IMR-90 (cell line): ENCODE results near the gene EHBP1L1. TPM values are rescaled to one million over a fixed set of nuclear protein-coding genes. Genes with fewer than 3 reads are reported as not detected.
A peak's percentile ranks its signal among the peaks of the same experiment; 100 is the strongest.

Source experiments
- ATAC-seq: fragments of 200-7000 bp; cut with Tn5 transposase; 2 replicates; pipeline ENCODE4 v1.9.1; 2020; ENCODE audit warnings: low read depth, mild to moderate bottlenecking, moderate library complexity
- BruUV-seq: library from RNA; stranded (reverse); fragments of 400-500 nt; replicated peaks from 2 replicates; lab custom pipeline; 2021; lab: Mats Ljungman, UMichigan
- CTCF ChIA-PET: fragments of 300-600 bp; formaldehyde crosslinking; extraction: SDS; loops from one replicate; lab custom pipeline; 2021; ENCODE audit warnings: antibody characterized with exemption; lab: Yijun Ruan, JAX
- POLR2A ChIA-PET: fragments of 300-600 bp; sonication (Branson Sonifier 250); formaldehyde crosslinking; loops from one replicate; lab custom pipeline; 2022; ENCODE audit warnings: antibody characterized with exemption; ENCODE audit not compliant: unreplicated experiment; lab: Charles Lee
- DNase-seq: peaks from one replicate; pipeline ENCODE4 v3.0.0; 2013
- H2AFZ ChIP-seq: replicated peaks from 2 replicates; pipeline ENCODE3; 2013; ENCODE audit warnings: low read length, mild to moderate bottlenecking; ENCODE audit not compliant: poor library complexity
- H2AK5ac ChIP-seq: 2 replicates; pipeline ENCODE4 v1.6.1; 2013; ENCODE audit warnings: low read depth, low read length, inconsistent platforms
- H2AK9ac ChIP-seq: replicated peaks from 2 replicates; pipeline ENCODE3; 2013; ENCODE audit warnings: mild to moderate bottlenecking, low read depth, low read length, moderate library complexity; ENCODE audit not compliant: poor library complexity
- H2BK120ac ChIP-seq: 2 replicates; pipeline ENCODE4 v1.6.1; 2013; ENCODE audit warnings: low read depth, low read length, inconsistent platforms
- H2BK15ac ChIP-seq: 3 replicates; pipeline ENCODE4 v1.6.1; 2013; ENCODE audit warnings: low read depth, low read length, inconsistent platforms
- H2BK20ac ChIP-seq: 2 replicates; pipeline ENCODE4 v1.6.1; 2013; ENCODE audit warnings: low read depth, mild to moderate bottlenecking, inconsistent platforms, low read length, moderate library complexity
- H2BK5ac ChIP-seq: 2 replicates; pipeline ENCODE4 v1.6.1; 2013; ENCODE audit warnings: mild to moderate bottlenecking, low read depth, low read length, inconsistent platforms; ENCODE audit not compliant: poor library complexity, severe bottlenecking
- H3K14ac ChIP-seq: replicated peaks from 2 replicates; pipeline ENCODE4 v1.6.1; 2013; ENCODE audit warnings: low read depth, low read length, inconsistent platforms
- H3K18ac ChIP-seq: 2 replicates; pipeline ENCODE4 v1.6.1; 2013; ENCODE audit warnings: low read depth, low read length, control low read depth
- H3K23ac ChIP-seq: 2 replicates; pipeline ENCODE4 v1.6.1; 2013; ENCODE audit warnings: low read depth, low read length, inconsistent platforms
- H3K27ac ChIP-seq: 2 replicates; pipeline ENCODE4 v1.5.1; 2013; ENCODE audit warnings: mild to moderate bottlenecking, control low read depth, low read length; ENCODE audit not compliant: insufficient read depth
- H3K27me3 ChIP-seq: 2 replicates; pipeline ENCODE4 v1.6.1; 2013; ENCODE audit warnings: low read length; ENCODE audit not compliant: control insufficient read depth, insufficient read depth
- H3K36me3 ChIP-seq: 2 replicates; pipeline ENCODE4 v1.6.1; 2013; ENCODE audit warnings: low read length, mixed read lengths; ENCODE audit not compliant: control insufficient read depth, insufficient read depth
- H3K4ac ChIP-seq: 2 replicates; pipeline ENCODE4 v1.6.1; 2013; ENCODE audit warnings: low read depth, low read length, inconsistent platforms
- H3K4me1 ChIP-seq: 2 replicates; pipeline ENCODE4 v1.6.1; 2013; ENCODE audit warnings: low read length, mixed read lengths; ENCODE audit not compliant: control insufficient read depth, insufficient read depth
- H3K4me2 ChIP-seq: 2 replicates; pipeline ENCODE4 v1.6.1; 2013; ENCODE audit warnings: low read depth, mild to moderate bottlenecking, control low read depth, low read length, moderate library complexity
- H3K4me3 ChIP-seq: 2 replicates; pipeline ENCODE4 v1.5.1; 2013; ENCODE audit warnings: low read depth, mild to moderate bottlenecking, control low read depth, low read length, moderate library complexity; ENCODE audit not compliant: insufficient read depth
- H3K56ac ChIP-seq: 2 replicates; pipeline ENCODE4 v1.6.1; 2013; ENCODE audit warnings: low read length, inconsistent platforms; ENCODE audit not compliant: insufficient read depth; ENCODE audit errors: extremely low read depth
- H3K79me1 ChIP-seq, 2 experiments: 2 replicates each; pipeline ENCODE4 v1.6.1; 2013; ENCODE audit warnings: low read length in 2 of 2, inconsistent platforms in 1 of 2, low read depth in 1 of 2
- H3K9ac ChIP-seq: 2 replicates; pipeline ENCODE4 v1.6.1; 2013; ENCODE audit warnings: low read depth, low read length, control low read depth
- H3K9me1 ChIP-seq: 2 replicates; pipeline ENCODE4 v1.6.1; 2013; ENCODE audit warnings: low read length, inconsistent platforms; ENCODE audit not compliant: insufficient read depth
- H3K9me3 ChIP-seq: 2 replicates; pipeline ENCODE4 v1.6.1; 2013; ENCODE audit warnings: low read length; ENCODE audit not compliant: control insufficient read depth, insufficient read depth
- H4K20me1 ChIP-seq: 2 replicates; pipeline ENCODE4 v1.6.1; 2013; ENCODE audit warnings: low read length, inconsistent platforms; ENCODE audit not compliant: insufficient read depth
- H4K5ac ChIP-seq: 2 replicates; pipeline ENCODE4 v1.6.1; 2013; ENCODE audit warnings: mild to moderate bottlenecking, low read depth, low read length, control low read depth
- H4K8ac ChIP-seq, 2 experiments: 2 replicates each; pipeline ENCODE4 v1.6.1; 2013; ENCODE audit warnings: low read depth in 2 of 2, low read length in 2 of 2, control low read depth in 1 of 2, inconsistent platforms in 1 of 2
- H4K91ac ChIP-seq: 2 replicates; pipeline ENCODE4 v1.6.1; 2013; ENCODE audit warnings: low read depth, low read length, inconsistent platforms; ENCODE audit not compliant: insufficient read depth
- BHLHE40 ChIP-seq: fragments of 150-350 bp; IDR thresholded peaks from 2 replicates; pipeline ENCODE4 v1.6.1; 2016; ENCODE audit warnings: mild to moderate bottlenecking, low read depth, low read length
- CEBPB ChIP-seq: IDR thresholded peaks from 2 replicates; pipeline ENCODE4 v1.6.1; 2012; ENCODE audit warnings: low read depth, low read length, improper control_type of control experiment
- CHD1 ChIP-seq: IDR thresholded peaks from 2 replicates; pipeline ENCODE4 v1.6.1; 2012; ENCODE audit warnings: low read depth, low read length, improper control_type of control experiment
- CTCF ChIP-seq: conservative IDR thresholded peaks from 2 replicates; pipeline ENCODE4 v1.5.1; 2012; ENCODE audit warnings: mild to moderate bottlenecking, low read depth, low read length, improper control_type of control experiment
- ELK1 ChIP-seq: fragments of 150-350 bp; IDR thresholded peaks from 2 replicates; pipeline ENCODE4 v1.6.1; 2016; ENCODE audit warnings: low read depth, mild to moderate bottlenecking, low read length, moderate library complexity, borderline replicate concordance
- FOS ChIP-seq: fragments of 150-350 bp; IDR thresholded peaks from 2 replicates; pipeline ENCODE4 v1.6.1; 2016; ENCODE audit warnings: low read depth, low read length
- MAFK ChIP-seq: IDR thresholded peaks from 2 replicates; pipeline ENCODE4 v1.6.1; 2012; ENCODE audit warnings: low read depth, low read length, improper control_type of control experiment
- MAZ ChIP-seq: IDR thresholded peaks from 2 replicates; pipeline ENCODE4 v1.6.1; 2012; ENCODE audit warnings: low read depth, mild to moderate bottlenecking, low read length, improper control_type of control experiment, moderate library complexity, borderline replicate concordance
- MXI1 ChIP-seq: IDR thresholded peaks from 2 replicates; pipeline ENCODE4 v1.6.1; 2012; ENCODE audit warnings: low read depth, mild to moderate bottlenecking, low read length, moderate library complexity, borderline replicate concordance
- NFE2L2 ChIP-seq: fragments of 150-350 bp; IDR thresholded peaks from 2 replicates; pipeline ENCODE4 v1.6.1; 2016; ENCODE audit warnings: low read depth, mild to moderate bottlenecking, low read length
- POLR2A ChIP-seq: IDR thresholded peaks from 2 replicates; pipeline ENCODE4 v1.6.1; 2012; ENCODE audit warnings: mild to moderate bottlenecking, low read depth, low read length
- RAD21 ChIP-seq: IDR thresholded peaks from 2 replicates; pipeline ENCODE4 v1.6.1; 2012; ENCODE audit warnings: low read length, improper control_type of control experiment
- RCOR1 ChIP-seq: IDR thresholded peaks from 2 replicates; pipeline ENCODE4 v1.6.1; 2012; ENCODE audit warnings: mild to moderate bottlenecking, low read length, improper control_type of control experiment; ENCODE audit not compliant: insufficient replicate concordance
- SMC3 ChIP-seq: fragments of 150-350 bp; IDR thresholded peaks from 2 replicates; pipeline ENCODE4 v1.6.1; 2016; ENCODE audit warnings: low read depth, mild to moderate bottlenecking, antibody characterized with exemption, low read length, moderate library complexity
- USF2 ChIP-seq: fragments of 150-350 bp; IDR thresholded peaks from 2 replicates; pipeline ENCODE4 v1.6.1; 2017; ENCODE audit warnings: mild to moderate bottlenecking, antibody characterized with exemption, low read length, low read depth
- WGBS, 2 experiments: methylation state at CpG; one replicate each; pipeline versions ENCODE4 v1.1.5 to v1.1.7; 2013; ENCODE audit warnings: missing lambda C conversion rate in 2 of 2; ENCODE audit not compliant: insufficient read length in 1 of 2; ENCODE audit errors: extremely low coverage in 2 of 2; 5-methylcytosine and 5-hydroxymethylcytosine counted together
- dilution Hi-C: fragments of 300-500 bp; cut with HindIII; formaldehyde crosslinking; loops from one replicate; pipeline ENCODE4 v1.14.3; 2018; ENCODE audit warnings: low sequenced_read_pairs; ENCODE audit not compliant: unreplicated experiment
- in situ Hi-C: fragments of 300-500 bp; cut with MboI; formaldehyde crosslinking; loops from 3 replicates; pipeline ENCODE4 v1.14.3; 2019; ENCODE audit warnings: low sequenced_read_pairs, inconsistent platforms, mixed read lengths
- intact Hi-C: fragments of 100-400 bp; cut with micrococcal nuclease; formaldehyde crosslinking; loops from 2 replicates; pipeline ENCODE4 v1.10.0; 2022
- polyA plus RNA-seq, 3 experiments: library from polyadenylated mRNA; depleted of rRNA; stranded (reverse); fragments of >200 nt; gene quantifications; 2 replicates each; pipeline ENCODE4 v1.2.3, GENCODE V29; 2012; ENCODE audit warnings: low replicate concordance in 1 of 3
- total RNA-seq: library from RNA; depleted of rRNA; stranded (reverse); fragments of >200 nt; gene quantifications from 2 replicates; pipeline ENCODE4 v1.2.3, GENCODE V29; 2012

EHBP1L1 gene
- total and polyA plus RNA-seq, 2 of the 4 experiments (the other 2 are of a cell fraction): 10.0 to 27.4 TPM

GRCh38 chr11:65639623-65640482 lies 64.0 kb downstream of the EHBP1L1 start:
- Histone ChIP-seq H3K23ac (no peak overlapping the region), H2BK120ac (no peak overlapping the region), H3K27me3 (no peaks in the 10 kb centered on the region), H2BK15ac (no peak overlapping the region), H3K9me3 (no peaks in the 10 kb centered on the region), H4K5ac (no peak overlapping the region), H3K56ac (no peak overlapping the region), H2BK5ac (no peak overlapping the region), H2AFZ (peak overlapping the region; percentile 65), H3K9ac (no peak overlapping the region), H3K27ac (no peak overlapping the region), H4K20me1 (peaks cover 26% of the 10 kb centered on the region; the same call in 1 of the 2 replicates), H3K14ac (no peak overlapping the region), H2AK9ac (peak overlapping the region; percentile 19), H3K4me3 (no peak overlapping the region), H3K4me1 (peaks cover 11% of the 10 kb centered on the region), H3K36me3 (peaks cover 27% of the 10 kb centered on the region), H3K4ac (peak overlapping the region; percentile 26; the same call in 1 of the 2 replicates), H3K79me1 (peaks cover 16 to 51% of the 10 kb centered on the region in 2 experiments), H3K4me2 (no peak overlapping the region), H3K9me1 (peaks cover 10% of the 10 kb centered on the region), H4K8ac (no peak overlapping the region), H4K91ac (no peak overlapping the region), H3K18ac (no peak overlapping the region), H2BK20ac (no peak overlapping the region), H2AK5ac (0 out of 2 replicates have a peak overlapping the region, but pooled peaks have one; percentile 8)
- no TSS peak for BruUV-seq
- DNase-seq (no peak), ATAC-seq (no peak)
- ChIA-PET CTCF (no interaction called here), POLR2A (no interaction called here)
- in situ Hi-C loops (no loop called here), dilution Hi-C loops (no loop called here), intact Hi-C loops (no loop called here)
- 100% methylated on average over 5 of the region's 8 CpGs; no CpG with 5 or more reads in 1 of the 2 experiments for WGBS, 2 experiments
- TF ChIP-seq CHD1 (no peak), BHLHE40 (no peak), MAZ (no peak), SMC3 (no peak), POLR2A (no peak), NFE2L2 (no peak), CEBPB (no peak), RAD21 (no peak), RCOR1 (no peak), USF2 (no peak), ELK1 (no peak), MXI1 (no peak), CTCF (no peak), MAFK (no peak), FOS (no peak)
